C4-2B (cell line): ENCODE results near the gene CFD.
"Not testable (repeated sequence)": the region's sequence is repeated elsewhere in the genome, so short reads cannot be mapped to it uniquely, and the experiment has no call there.

Source experiments
- H3K27ac ChIP-seq: fragments of 450-650 bp; 2 replicates; pipeline ENCODE4 v1.5.1; 2017
- ZFX ChIP-seq: fragments of 450-650 bp; IDR thresholded peaks from 2 replicates; pipeline ENCODE4 v1.6.1; 2017
- TF ChIP-seq, protein P1 (sequence below): fragments of 450-650 bp; conservative IDR thresholded peaks from 2 replicates; pipeline ENCODE4 v1.5.1; 2017; ENCODE audit warnings: mild to moderate bottlenecking

The CFD gene

DNA sequence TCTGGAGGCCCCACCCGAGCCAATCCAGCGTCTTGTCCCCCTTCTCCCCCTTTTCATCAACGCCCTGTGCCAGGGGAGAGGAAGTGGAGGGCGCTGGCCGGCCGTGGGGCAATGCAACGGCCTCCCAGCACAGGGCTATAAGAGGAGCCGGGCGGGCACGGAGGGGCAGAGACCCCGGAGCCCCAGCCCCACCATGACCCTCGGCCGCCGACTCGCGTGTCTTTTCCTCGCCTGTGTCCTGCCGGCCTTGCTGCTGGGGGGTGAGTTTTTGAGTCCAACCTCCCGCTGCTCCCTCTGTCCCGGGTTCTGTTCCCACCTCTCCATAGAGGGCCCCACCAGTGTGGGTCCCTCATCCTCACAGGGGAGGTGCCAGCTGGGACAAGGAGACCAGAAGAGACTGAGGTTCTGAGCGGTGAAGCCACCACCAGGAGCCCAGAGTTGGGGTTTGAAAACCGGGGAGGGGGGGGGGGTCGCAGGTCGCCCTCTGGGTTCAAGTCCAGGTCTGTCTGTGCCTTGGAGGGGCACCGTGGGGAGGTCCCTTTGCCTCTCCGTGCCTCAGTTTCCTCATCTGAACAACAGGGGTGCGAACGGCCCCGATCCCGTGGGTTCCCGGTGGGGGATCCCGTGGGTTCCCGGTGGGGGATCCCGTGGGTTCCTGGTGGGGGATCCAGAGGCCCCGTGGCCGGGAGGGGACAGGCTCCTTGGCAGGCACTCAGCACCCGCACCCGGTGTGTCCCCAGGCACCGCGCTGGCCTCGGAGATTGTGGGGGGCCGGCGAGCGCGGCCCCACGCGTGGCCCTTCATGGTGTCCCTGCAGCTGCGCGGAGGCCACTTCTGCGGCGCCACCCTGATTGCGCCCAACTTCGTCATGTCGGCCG lies 7.1 kb upstream of the CFD start, which contains the start of gene ELANE:
Gene ELANE (plus strand): TSS at position 168 of the 878 bp plus-strand sequence. CDS start 26 bp downstream, at position 194.
- TF ChIP-seq, protein P1, sequence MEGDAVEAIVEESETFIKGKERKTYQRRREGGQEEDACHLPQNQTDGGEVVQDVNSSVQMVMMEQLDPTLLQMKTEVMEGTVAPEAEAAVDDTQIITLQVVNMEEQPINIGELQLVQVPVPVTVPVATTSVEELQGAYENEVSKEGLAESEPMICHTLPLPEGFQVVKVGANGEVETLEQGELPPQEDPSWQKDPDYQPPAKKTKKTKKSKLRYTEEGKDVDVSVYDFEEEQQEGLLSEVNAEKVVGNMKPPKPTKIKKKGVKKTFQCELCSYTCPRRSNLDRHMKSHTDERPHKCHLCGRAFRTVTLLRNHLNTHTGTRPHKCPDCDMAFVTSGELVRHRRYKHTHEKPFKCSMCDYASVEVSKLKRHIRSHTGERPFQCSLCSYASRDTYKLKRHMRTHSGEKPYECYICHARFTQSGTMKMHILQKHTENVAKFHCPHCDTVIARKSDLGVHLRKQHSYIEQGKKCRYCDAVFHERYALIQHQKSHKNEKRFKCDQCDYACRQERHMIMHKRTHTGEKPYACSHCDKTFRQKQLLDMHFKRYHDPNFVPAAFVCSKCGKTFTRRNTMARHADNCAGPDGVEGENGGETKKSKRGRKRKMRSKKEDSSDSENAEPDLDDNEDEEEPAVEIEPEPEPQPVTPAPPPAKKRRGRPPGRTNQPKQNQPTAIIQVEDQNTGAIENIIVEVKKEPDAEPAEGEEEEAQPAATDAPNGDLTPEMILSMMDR: no peak
- TF ChIP-seq ZFX: no peak

DNA sequence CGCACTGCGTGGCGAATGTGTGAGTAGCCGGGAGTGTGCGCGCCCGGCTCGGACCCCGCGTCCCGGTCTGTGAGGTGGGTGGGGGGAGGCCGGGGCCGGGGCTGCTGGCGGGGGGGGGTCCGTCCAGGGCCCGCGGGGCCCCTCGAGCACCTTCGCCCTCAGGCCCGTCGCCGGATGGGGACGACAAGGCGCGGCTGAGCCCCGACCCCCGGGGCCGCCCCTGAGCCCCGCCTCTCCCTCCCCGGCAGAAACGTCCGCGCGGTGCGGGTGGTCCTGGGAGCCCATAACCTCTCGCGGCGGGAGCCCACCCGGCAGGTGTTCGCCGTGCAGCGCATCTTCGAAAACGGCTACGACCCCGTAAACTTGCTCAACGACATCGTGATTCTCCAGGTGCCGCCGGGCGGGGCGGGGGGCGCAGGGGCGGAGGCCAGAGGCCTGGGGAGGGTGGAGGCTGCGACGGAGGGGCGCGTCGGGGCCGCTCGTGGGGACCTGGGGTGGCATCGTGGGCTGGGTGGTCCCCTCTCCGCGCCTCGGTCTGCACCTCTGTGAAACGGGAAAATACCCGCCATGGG lies 6.4 kb upstream of the CFD start:
- no peak for TF ChIP-seq ZFX
- TF ChIP-seq, protein P1: no peak
- H3K27ac ChIP-seq: no peak overlapping the region

More for the DNA sequence above, 7.1 kb upstream of the CFD start, which contains the start of gene ELANE:
- H3K27ac ChIP-seq: no peak within 1 kb of the TSS

DNA sequence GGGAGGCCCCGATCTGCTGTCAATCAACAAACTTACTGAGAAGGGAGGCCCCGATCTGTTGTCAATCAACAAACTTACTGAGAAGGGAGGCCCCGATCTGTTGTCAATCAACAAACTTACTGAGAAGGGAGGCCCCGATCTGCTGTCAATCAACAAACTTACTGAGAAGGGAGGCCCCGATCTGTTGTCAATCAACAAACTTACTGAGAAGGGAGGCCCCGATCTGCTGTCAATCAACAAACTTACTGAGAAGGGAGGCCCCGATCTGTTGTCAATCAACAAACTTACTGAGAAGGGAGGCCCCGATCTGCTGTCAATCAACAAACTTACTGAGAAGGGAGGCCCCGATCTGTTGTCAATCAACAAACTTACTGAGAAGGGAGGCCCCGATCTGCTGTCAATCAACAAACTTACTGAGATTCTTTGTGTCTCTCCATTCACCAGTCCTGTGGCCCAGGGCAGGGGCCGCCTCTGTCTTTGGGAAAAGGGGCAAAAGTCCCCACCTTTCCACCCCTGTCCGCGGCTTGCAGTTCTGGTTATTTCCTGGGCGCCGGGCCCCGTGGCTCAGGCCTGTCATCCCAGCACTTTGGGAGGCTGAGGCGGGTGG lies 5.7 kb upstream of the CFD start:
- not testable (repeated sequence) for H3K27ac ChIP-seq

DNA sequence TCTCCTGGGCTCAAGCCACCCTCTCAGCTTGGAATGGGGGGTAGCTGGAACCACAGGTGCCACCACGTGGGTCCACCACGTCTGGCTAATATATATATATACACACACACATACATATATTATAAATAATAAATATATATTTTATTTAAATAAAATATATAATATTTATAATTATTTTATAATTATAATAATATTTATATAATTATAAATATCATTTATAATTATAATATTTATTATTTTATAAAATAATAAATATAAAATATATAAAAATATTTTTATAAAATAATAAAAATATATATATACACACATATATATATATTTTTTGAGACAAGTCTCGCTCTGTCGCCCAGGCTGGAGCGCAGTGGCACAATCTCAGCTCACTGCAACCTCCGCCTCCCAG lies 4.9 kb upstream of the CFD start:
- TF ChIP-seq, protein P1: no peak
- TF ChIP-seq ZFX: no peak
- H3K27ac ChIP-seq: no peak overlapping the region

DNA sequence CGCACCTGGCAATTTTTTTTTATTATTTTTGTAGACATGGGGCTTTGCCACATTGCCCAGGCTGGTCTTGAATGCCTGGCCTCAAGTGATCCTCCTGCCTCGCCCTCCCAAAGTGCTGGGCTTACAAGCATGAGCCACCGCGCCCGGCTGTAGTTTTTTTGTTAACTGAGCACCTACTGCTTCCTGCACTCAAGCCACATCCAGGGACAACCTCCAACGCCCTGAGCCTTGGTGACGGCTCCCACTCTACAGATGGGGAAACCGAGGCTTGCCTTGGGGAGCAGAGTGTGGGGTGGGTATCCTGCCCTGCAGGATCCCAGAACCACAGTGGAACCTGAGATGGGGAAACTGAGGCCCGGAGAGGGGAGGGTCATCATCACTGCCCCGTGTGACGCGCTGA lies 4.3 kb upstream of the CFD start:
- no peak for TF ChIP-seq ZFX
- TF ChIP-seq, protein P1: no peak
- no peak overlapping the region for H3K27ac ChIP-seq

DNA sequence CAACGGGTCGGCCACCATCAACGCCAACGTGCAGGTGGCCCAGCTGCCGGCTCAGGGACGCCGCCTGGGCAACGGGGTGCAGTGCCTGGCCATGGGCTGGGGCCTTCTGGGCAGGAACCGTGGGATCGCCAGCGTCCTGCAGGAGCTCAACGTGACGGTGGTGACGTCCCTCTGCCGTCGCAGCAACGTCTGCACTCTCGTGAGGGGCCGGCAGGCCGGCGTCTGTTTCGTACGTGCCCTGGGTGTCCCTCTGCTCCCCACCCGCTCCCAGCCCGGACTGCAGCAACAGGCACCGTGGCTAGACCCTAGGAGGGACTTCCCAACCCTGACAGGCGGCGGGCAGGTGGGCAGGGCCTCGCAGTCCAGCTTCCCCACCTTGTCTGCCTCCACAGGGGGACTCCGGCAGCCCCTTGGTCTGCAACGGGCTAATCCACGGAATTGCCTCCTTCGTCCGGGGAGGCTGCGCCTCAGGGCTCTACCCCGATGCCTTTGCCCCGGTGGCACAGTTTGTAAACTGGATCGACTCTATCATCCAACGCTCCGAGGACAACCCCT lies 3.8 kb upstream of the CFD start:
- no peak overlapping the region for H3K27ac ChIP-seq

DNA sequence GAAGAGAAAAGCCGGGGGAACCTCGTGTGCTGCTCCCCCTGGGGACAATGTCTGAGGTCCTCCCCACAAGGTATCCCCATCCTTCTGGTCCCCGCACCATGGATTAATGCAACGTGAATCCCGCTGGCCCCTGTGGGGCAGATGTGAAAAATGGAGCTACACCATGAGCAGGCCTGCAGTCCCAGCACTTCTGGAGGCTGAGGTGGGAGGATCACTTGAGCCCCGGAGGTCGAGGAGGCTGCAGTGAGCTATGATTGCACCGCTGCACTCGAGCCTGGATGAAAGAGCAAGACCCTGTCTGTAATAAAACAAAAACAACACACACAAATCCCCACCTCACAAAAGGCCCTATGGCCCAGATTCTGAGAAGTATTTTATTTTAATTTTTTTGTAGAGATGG lies 1.2 kb upstream of the CFD start:
- H3K27ac ChIP-seq: no peak overlapping the region
- TF ChIP-seq, protein P1: no peak
- TF ChIP-seq ZFX: no peak

More for the DNA sequence above, 3.8 kb upstream of the CFD start:
- TF ChIP-seq, protein P1: no peak
- no peak for TF ChIP-seq ZFX
